Iris pigment epithelial cell (primary cell): Measurements from ENCODE around the gene SCN3A.

Experiments used
- DNase-seq: peaks from one replicate; pipeline ENCODE4 v3.0.0-alpha.2; 2011; ENCODE audit warnings: low read depth

The SCN3A gene

GRCh38 chr2:165203689-165204559 is at the start of gene SCN3A:
Gene SCN3A (minus strand): TSS chr2:165204050. CDS start chr2:165176394, 27,656 bp downstream.
- DNase-seq: peak; percentile 40

GRCh38 chr2:165253178-165253577 is 49.3 kb upstream of the SCN3A start:
- DNase-seq: no peak

GRCh38 chr2:165251366-165251765 is 47.5 kb upstream of the SCN3A start:
- DNase-seq: no peak

GRCh38 chr2:165248238-165248637 is 44.4 kb upstream of the SCN3A start:
- DNase-seq: no peak

GRCh38 chr2:165245081-165245793 is 41.4 kb upstream of the SCN3A start:
- DNase-seq: no peak

- DNase-seq: no peak
These were observed 37.1 kb upstream of the SCN3A start for GRCh38 chr2:165240916-165241315.

GRCh38 chr2:165239856-165240515 is 36.1 kb upstream of the SCN3A start:
- DNase-seq: no peak

GRCh38 chr2:165239230-165239629 is 35.4 kb upstream of the SCN3A start, which contains the start of gene SCN2A:
Gene SCN2A (plus strand): TSS chr2:165239414. CDS start chr2:165295824, 56,410 bp downstream.
- DNase-seq: peak; percentile 65

- DNase-seq: peak; percentile 16
These were observed 34.4 kb upstream of the SCN3A start for GRCh38 chr2:165238295-165238694.

GRCh38 chr2:165237056-165237455 is 33.2 kb upstream of the SCN3A start:
- no peak for DNase-seq

- DNase-seq: no peak
These were observed 23.7 kb upstream of the SCN3A start for GRCh38 chr2:165227571-165227970.

GRCh38 chr2:165224941-165225340 is 21.1 kb upstream of the SCN3A start:
- DNase-seq: no peak

GRCh38 chr2:165219481-165219880 is 15.6 kb upstream of the SCN3A start:
- DNase-seq: no peak

GRCh38 chr2:165214093-165214492 is 10.2 kb upstream of the SCN3A start:
- no peak for DNase-seq

GRCh38 chr2:165208094-165208493 is 4.2 kb upstream of the SCN3A start:
- DNase-seq: no peak

- DNase-seq: no peak
These were observed 2.0 kb upstream of the SCN3A start for GRCh38 chr2:165205865-165206264.

GRCh38 chr2:165202239-165202638 is 1.6 kb downstream of the SCN3A start:
- no peak for DNase-seq

GRCh38 chr2:165198181-165198580 is 5.7 kb downstream of the SCN3A start:
- no peak for DNase-seq

- DNase-seq: no peak
These were observed 6.5 kb downstream of the SCN3A start for GRCh38 chr2:165197346-165197745.

GRCh38 chr2:165196411-165196810 is 7.4 kb downstream of the SCN3A start:
- no peak for DNase-seq

- DNase-seq: no peak
These were observed 10.6 kb downstream of the SCN3A start for GRCh38 chr2:165193178-165193777.

- no peak for DNase-seq
These were observed 11.1 kb downstream of the SCN3A start for GRCh38 chr2:165192729-165193128.
